ENCODE results near the gene FOXN3. TPM values are rescaled to one million over a fixed set of nuclear protein-coding genes. Genes with fewer than 3 reads are reported as not detected.
A peak's percentile ranks its signal among the peaks of the same experiment; 100 is the strongest.

The FOXN3 gene
- total RNA-seq, 4 donors from 2014 or later = 27.4 to 91.4 (median 39.2) TPM

DNA sequence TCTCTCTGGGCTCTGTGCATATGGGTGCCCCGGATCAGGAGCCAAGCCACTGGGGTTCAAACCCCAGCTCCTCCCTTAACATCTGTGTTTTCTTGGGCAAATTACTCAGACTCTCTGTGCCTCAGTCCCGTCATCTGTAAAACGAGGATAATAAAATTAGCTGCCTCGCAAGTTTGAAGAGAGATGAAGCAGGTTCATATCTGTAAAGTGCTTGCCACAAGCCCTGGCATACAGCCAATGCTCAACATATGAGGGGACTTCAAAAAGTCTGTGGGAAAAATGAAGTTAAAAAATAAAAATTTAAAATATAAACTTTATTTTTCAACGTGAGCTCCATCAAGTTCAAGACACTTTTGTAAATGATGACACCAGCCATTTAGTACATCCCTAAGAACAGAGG is 276.7 kb downstream of the FOXN3 start:
- intact Hi-C loops (cut with DNase I) = no loop called here
- H3K36me3 ChIP-seq = no peaks in the 10 kb centered on the region
- no peak overlapping the region for H3K27ac ChIP-seq
- TF ChIP-seq CTCF (IDR thresholded peaks at IDR 0.05) (no peak), POLR2A (IDR thresholded peaks at IDR 0.05) (no peak)
- no peak overlapping the region for H3K4me3 ChIP-seq
- H3K27me3 ChIP-seq = no peaks in the 10 kb centered on the region
- H3K4me1 ChIP-seq = peaks cover 4 to 25% (median 9%) of the 10 kb centered on the region in 3 donors
- no peak for DNase-seq
- peaks cover 0 to 4% (median 0%) of the 10 kb centered on the region in 3 donors for H3K9me3 ChIP-seq
- WGBS, 2 donors = 49 to 51% methylated on average over 5 of the region's 5 CpGs

GRCh38 chr14:89139404-89140247 is 277.4 kb downstream of the FOXN3 start:
- intact Hi-C loops (cut with DNase I) = no loop called here
- WGBS, 2 donors = 65% methylated on average over 12 to 13 of the region's 14 CpGs

GRCh38 chr14:89138846-89139245 is 278.2 kb downstream of the FOXN3 start:
- DNase-seq = no peak
- Histone ChIP-seq H3K9me3 (peaks cover 0 to 4% (median 0%) of the 10 kb centered on the region in 3 donors), H3K4me1 (peaks cover 4 to 32% (median 9%) of the 10 kb centered on the region in 3 donors), H3K36me3 (no peaks in the 10 kb centered on the region), H3K27me3 (no peaks in the 10 kb centered on the region), H3K27ac (no peak overlapping the region), H3K4me3 (no peak overlapping the region)
- TF ChIP-seq POLR2A (IDR thresholded peaks at IDR 0.05) (no peak), CTCF (IDR thresholded peaks at IDR 0.05) (no peak)
- intact Hi-C loops (cut with DNase I) = no loop called here
- 94% methylated on average over 3 of the region's 7 CpGs; no CpG with 5 or more reads in 1 of the 2 donors for WGBS, 2 donors

More at GRCh38 chr14:89139404-89140247, 277.4 kb downstream of the FOXN3 start:
- DNase-seq = no peak
- Histone ChIP-seq H3K4me3 (no peak overlapping the region), H3K27ac (no peak overlapping the region), H3K9me3 (peaks cover 0 to 4% (median 0%) of the 10 kb centered on the region in 3 donors), H3K36me3 (no peaks in the 10 kb centered on the region), H3K27me3 (no peaks in the 10 kb centered on the region), H3K4me1 (peaks cover 4 to 29% (median 9%) of the 10 kb centered on the region in 3 donors)
- TF ChIP-seq POLR2A (IDR thresholded peaks at IDR 0.05) = no peak
- TF ChIP-seq CTCF (IDR thresholded peaks at IDR 0.05) = no peak

GRCh38 chr14:89137526-89138163 is 279.4 kb downstream of the FOXN3 start:
- peak overlapping the region in 1 of 4 donors; percentile 2 for H3K27ac ChIP-seq
- no peaks in the 10 kb centered on the region for H3K27me3 ChIP-seq
- peak; percentile 2 for DNase-seq
- intact Hi-C loops (cut with DNase I) = no loop called here
- no peaks in the 10 kb centered on the region for H3K36me3 ChIP-seq
- H3K4me3 ChIP-seq = no peak overlapping the region
- WGBS, 2 donors = 36 to 42% methylated on average over 5 to 6 of the region's 7 CpGs
- TF ChIP-seq CTCF (IDR thresholded peaks at IDR 0.05) (no peak), POLR2A (IDR thresholded peaks at IDR 0.05) (no peak)
- H3K9me3 ChIP-seq = peaks cover 0 to 4% (median 0%) of the 10 kb centered on the region in 3 donors
- H3K4me1 ChIP-seq = peaks cover 4 to 32% (median 9%) of the 10 kb centered on the region in 3 donors

- intact Hi-C loops (cut with DNase I) = no loop called here
- 74 to 81% methylated on average over 3 of the region's 3 CpGs for WGBS, 2 donors
- no peak for TF ChIP-seq POLR2A (IDR thresholded peaks at IDR 0.05)
- no peak for TF ChIP-seq CTCF (IDR thresholded peaks at IDR 0.05)
Measured at GRCh38 chr14:89136587-89136986, 280.4 kb downstream of the FOXN3 start.

More at GRCh38 chr14:89136587-89136986, 280.4 kb downstream of the FOXN3 start:
- Histone ChIP-seq H3K36me3 (no peaks in the 10 kb centered on the region), H3K4me3 (no peak overlapping the region), H3K27ac (no peak overlapping the region), H3K9me3 (peaks cover 0 to 4% (median 0%) of the 10 kb centered on the region in 3 donors), H3K4me1 (peaks cover 4 to 25% (median 9%) of the 10 kb centered on the region in 3 donors), H3K27me3 (no peaks in the 10 kb centered on the region)
- DNase-seq = no peak
